Brain microvascular endothelial cell (primary cell): Measurements from ENCODE around the gene MIGA1.
A peak's percentile ranks its signal among the peaks of the same experiment; 100 is the strongest.

Experiments
- DNase-seq: peaks from one replicate; pipeline ENCODE4 v3.0.0-alpha.2; 2020
- H3K27ac ChIP-seq: fragments of 250-450 bp; sonication (Bioruptor Pico); 2 replicates; pipeline ENCODE4 v1.5.1; 2020; ENCODE audit warnings: mild to moderate bottlenecking, moderate library complexity
- H3K27me3 ChIP-seq: fragments of 250-450 bp; sonication (Bioruptor Pico); replicated peaks from 2 replicates; pipeline ENCODE4 v1.5.1; 2020; ENCODE audit warnings: mild to moderate bottlenecking
- H3K36me3 ChIP-seq: fragments of 250-450 bp; sonication (Bioruptor Pico); replicated peaks from 2 replicates; pipeline ENCODE4 v1.5.1; 2020; ENCODE audit warnings: mild to moderate bottlenecking
- H3K4me3 ChIP-seq: 2 replicates; pipeline ENCODE4 v1.5.1; 2011; ENCODE audit warnings: low read depth, mild to moderate bottlenecking, control low read depth, low read length, moderate library complexity
- CTCF ChIP-seq: IDR thresholded peaks from 2 replicates; pipeline ENCODE4 v1.5.1; 2011; ENCODE audit warnings: low read depth, mild to moderate bottlenecking, moderate library complexity, low read length, control low read depth, inconsistent platforms; ENCODE audit errors: missing control alignments
- in situ Hi-C: cut with HindIII; loops from 2 replicates; pipeline ENCODE4 v1.10.0; 2017; ENCODE audit warnings: low sequenced_read_pairs, low pct_ligation_motif_present

MIGA1 gene

DNA sequence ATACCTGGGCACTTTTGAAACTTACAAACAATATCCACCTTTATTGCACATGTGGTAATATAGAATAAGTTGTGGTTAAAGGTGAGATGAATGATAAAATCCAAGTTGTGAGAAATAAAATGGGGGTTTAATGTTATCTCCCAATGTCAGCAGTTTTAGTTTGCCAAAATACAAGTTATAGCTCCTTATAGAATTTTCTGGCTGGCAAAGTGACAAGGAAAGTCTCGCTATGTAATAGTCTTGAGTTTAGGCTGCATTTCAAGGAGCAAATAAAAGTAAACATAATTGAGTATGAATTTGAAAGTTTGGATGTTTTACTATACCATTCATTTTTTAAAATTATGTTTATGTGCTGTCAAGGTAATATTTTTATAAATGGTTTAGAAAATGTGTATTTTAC is 94.0 kb downstream of the MIGA1 start:
- Histone ChIP-seq H3K27me3 (no peaks in the 10 kb centered on the region), H3K36me3 (no peaks in the 10 kb centered on the region), H3K27ac (no peak overlapping the region), H3K4me3 (no peak overlapping the region)
- no peak for TF ChIP-seq CTCF
- DNase-seq = no peak
- in situ Hi-C loops = no loop called here

DNA sequence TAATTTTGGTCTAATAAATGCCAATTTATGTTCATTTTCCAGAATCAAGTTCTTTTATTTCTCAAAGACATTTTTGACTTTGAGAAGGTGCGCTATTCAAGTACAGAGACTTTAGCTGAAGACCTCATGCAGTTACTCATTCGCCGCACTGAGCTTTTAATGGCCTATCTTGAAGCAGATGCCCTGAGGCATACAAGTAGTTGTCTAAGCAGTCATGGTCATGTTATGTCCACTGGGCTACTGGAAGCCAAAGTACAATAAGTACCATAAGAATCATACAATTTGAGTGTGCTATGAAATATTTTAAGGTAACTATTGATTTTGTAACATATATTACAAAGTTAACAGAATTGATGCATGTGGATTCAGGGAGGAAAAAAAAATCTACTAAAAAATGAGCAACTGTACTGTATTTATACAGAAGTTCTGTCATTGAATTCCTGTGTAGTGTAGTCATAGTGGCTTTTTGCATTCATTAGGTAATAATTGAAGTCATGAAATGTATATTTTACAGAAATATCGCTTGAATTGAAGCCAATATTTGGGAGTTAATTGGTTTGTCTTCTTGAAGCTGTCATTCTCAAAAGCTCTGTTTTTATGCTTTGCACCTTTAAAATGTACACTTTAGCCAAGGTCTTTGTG is 95.5 kb downstream of the MIGA1 start:
- Histone ChIP-seq H3K27me3 (no peaks in the 10 kb centered on the region), H3K4me3 (no peak overlapping the region), H3K36me3 (no peaks in the 10 kb centered on the region), H3K27ac (no peak overlapping the region)
- no peak for TF ChIP-seq CTCF
- DNase-seq = peak; percentile 49
- in situ Hi-C loops = no loop called here

- DNase-seq = peak; percentile 47
- no peak overlapping the region for H3K27ac ChIP-seq
- H3K36me3 ChIP-seq = no peaks in the 10 kb centered on the region
- in situ Hi-C loops = no loop called here
- TF ChIP-seq CTCF = no peak
- no peak overlapping the region for H3K4me3 ChIP-seq
- no peaks in the 10 kb centered on the region for H3K27me3 ChIP-seq
Observed at GRCh38 chr1:77876884-77877283, 97.4 kb downstream of the MIGA1 start.

DNA sequence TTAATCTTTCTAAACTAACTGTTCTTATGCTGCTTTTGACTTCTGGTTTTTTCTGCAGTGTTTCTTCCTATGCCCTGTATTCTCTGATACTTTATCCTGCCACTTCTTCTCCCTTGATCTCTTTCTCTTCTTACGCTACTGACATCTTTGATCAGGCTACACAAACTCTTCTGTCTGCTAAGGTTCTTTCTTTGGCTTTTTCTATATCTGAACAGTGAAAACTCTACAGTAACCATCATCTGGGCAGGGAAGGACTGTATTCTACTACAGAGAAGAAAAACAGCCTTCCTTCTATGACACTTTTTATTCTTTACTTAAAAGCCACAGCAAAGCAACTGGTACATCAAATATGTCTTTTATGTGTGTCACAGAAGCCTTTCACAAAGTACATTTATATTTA is 101.6 kb downstream of the MIGA1 start:
- no peak for DNase-seq
- TF ChIP-seq CTCF = no peak
- H3K4me3 ChIP-seq = no peak overlapping the region

DNA sequence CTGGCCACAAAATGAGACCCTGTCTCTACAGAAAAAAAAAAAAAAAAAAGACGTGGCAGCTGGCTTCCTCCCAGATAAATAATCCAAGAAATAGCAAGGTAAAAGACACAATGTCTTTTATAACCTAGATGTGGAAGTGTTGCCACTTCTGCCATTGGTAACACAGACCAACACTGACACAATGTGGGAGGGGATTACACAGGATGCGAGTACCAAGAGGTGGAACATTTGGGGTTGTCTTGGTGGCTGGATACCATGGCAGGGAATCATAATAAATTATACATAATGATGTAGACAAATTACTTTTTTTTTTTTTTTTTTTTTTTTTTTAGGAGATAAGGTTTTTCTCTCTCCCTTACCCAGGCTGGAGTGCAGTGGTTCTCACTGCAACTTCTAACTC is 103.0 kb downstream of the MIGA1 start:
- no peak for TF ChIP-seq CTCF
- in situ Hi-C loops = no loop called here
- DNase-seq = no peak
- Histone ChIP-seq H3K27ac (no peak overlapping the region), H3K27me3 (no peaks in the 10 kb centered on the region), H3K36me3 (no peaks in the 10 kb centered on the region), H3K4me3 (no peak overlapping the region)

More for the DNA sequence above, 101.6 kb downstream of the MIGA1 start:
- H3K27me3 ChIP-seq = no peaks in the 10 kb centered on the region
- in situ Hi-C loops = no loop called here
- H3K27ac ChIP-seq = no peak overlapping the region
- no peaks in the 10 kb centered on the region for H3K36me3 ChIP-seq

GRCh38 chr1:77888081-77888780 is 108.8 kb downstream of the MIGA1 start, which contains the start of gene NEXN:
Gene NEXN, plus strand, starts transcription at chr1:77888624. Its CDS starts 27,483 bp downstream, at chr1:77916107.
- Histone ChIP-seq H3K4me3 (peak within 1 kb of the TSS; percentile 93), H3K36me3 (peaks cover 5% of the 10 kb centered on the region), H3K27me3 (no peaks in the 10 kb centered on the region), H3K27ac (peak within 1 kb of the TSS; percentile 90)
- DNase-seq = peak; percentile 76
- in situ Hi-C loops = no loop called here
- peak; percentile 46 for TF ChIP-seq CTCF
